ENCODE measurements around the gene KHDRBS2.

DNA sequence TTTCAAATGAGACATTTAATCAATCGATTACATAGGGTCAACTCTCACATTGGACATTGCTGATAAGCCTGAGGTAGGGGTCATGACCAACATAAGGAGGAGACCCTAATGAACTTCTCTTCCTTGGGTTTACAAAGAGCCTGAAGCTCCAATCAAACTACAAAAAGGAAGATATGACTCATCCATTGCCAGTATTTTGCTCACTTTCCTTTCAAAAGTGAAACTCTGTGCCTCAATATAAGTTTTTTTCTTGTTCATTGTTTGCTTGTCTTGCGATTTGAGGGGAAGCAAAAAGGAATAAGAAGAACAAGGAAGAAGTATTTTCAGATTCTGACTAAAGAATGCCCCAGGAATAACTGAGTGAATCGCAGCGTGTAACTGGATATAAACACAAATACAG is 38.8 kb upstream of the KHDRBS2 start:
- TF ChIP-seq, protein P1, sequence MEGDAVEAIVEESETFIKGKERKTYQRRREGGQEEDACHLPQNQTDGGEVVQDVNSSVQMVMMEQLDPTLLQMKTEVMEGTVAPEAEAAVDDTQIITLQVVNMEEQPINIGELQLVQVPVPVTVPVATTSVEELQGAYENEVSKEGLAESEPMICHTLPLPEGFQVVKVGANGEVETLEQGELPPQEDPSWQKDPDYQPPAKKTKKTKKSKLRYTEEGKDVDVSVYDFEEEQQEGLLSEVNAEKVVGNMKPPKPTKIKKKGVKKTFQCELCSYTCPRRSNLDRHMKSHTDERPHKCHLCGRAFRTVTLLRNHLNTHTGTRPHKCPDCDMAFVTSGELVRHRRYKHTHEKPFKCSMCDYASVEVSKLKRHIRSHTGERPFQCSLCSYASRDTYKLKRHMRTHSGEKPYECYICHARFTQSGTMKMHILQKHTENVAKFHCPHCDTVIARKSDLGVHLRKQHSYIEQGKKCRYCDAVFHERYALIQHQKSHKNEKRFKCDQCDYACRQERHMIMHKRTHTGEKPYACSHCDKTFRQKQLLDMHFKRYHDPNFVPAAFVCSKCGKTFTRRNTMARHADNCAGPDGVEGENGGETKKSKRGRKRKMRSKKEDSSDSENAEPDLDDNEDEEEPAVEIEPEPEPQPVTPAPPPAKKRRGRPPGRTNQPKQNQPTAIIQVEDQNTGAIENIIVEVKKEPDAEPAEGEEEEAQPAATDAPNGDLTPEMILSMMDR (conservative IDR thresholded peaks at IDR 0.05; ENCODE audit: low read depth, low read length): no peak
- TF ChIP-seq EZH2 (IDR thresholded peaks at IDR 0.05; ENCODE audit: borderline replicate concordance, low read depth, low read length, poor library complexity, severe bottlenecking): no peak
